IPS DF 19.7 (cell line): Measurements from ENCODE around the gene DOCK8.
A peak's percentile ranks its signal among the peaks of the same experiment; 100 is the strongest.
"Not testable (repeated sequence)": the region's sequence is repeated elsewhere in the genome, so short reads cannot be mapped to it uniquely, and the experiment has no call there.

Experiments used
- DNase-seq: peaks from one replicate; pipeline ENCODE4 v3.0.0-alpha.2; 2013; ENCODE audit warnings: low read depth, low spot score

DOCK8 gene

DNA sequence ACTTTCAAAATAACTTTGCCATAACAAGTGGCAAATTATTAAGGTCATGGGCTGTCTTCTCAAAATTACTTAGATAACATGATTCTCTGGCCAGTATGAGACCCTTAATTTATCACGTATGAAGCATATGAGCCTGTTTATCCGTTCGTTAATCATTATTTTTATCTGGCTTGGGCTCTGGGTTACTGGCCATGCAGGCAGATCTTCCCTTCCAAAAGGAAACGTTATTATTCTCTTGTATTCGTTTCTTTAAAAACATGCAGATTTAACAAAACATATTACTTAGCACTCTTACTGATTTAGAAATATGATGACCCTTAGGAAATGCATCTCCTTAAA lies 148.6 kb downstream of the DOCK8 start:
- DNase-seq: no peak

DNA sequence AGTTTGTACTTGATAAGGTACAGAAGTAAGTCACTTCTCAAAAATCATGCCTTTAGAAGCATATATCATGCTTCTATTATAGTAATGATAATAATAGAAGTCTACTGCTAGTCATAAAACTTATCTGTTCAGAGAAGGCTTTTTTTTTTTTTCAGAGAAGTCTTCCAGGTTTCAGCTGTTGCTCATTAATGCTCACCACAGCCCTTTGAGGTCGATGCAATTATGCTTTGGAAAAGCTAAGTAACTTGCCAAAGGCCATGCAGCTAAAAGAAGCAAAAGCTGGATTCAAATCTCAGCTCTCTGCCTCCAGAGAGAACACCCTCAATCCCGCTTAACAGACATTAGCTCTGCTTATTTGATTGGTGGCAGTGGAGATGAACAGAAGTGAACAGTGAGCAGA lies 150.8 kb downstream of the DOCK8 start:
- DNase-seq: no peak

DNA sequence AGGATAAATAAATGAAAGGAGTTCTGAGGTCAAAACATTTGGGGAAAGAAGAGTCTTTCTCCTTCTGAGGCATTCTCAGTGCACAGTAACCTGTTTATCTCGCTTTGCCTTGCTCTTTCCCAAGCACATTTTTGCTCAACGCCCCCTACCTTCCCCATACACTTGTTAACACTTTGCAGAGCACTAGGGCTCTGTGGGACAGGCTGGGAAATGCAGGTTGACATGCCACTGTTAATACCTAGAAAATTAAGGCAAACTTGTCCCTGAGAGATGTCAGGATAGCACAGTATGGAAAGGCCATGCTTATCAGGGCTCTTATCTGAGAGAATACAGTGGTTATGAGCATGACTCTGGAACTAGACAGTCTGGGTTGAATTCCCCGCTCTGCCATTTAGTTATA lies 152.0 kb downstream of the DOCK8 start:
- DNase-seq: no peak

DNA sequence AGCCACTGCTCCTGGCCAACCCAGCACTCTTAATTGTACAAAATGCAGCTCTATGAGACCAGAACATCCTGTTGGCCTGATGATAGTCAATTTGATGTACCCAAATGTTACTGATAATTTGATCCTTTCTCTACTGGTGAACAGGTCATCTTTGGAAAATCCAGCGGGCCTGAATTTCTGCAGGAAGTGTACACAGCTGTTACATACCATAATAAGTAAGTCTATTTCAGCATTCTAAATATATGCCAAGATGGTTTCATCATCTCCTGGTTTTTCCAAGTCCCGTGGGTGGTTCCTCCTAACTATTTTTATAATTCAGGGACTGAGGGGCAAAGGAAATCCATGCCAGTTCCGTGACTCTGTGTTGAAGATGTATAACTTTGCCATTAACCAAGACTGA lies 155.4 kb downstream of the DOCK8 start:
- DNase-seq: no peak

DNA sequence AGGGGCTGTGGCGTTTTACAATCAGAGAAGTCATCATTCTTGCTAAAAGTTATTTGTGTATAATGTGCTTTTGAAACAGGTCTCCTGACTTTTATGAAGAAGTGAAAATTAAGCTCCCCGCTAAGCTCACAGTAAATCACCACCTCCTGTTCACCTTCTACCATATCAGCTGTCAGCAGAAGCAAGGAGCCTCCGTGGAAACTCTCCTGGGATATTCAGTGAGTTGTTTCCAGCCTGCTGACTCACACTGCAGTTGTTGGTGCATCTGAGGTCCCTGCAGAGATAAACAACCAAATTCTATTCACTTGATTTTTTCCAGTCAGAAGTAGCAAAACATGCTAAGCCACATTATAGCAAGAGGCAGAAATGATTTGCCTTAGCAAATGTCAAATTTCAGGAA lies 156.7 kb downstream of the DOCK8 start:
- no peak for DNase-seq

DNA sequence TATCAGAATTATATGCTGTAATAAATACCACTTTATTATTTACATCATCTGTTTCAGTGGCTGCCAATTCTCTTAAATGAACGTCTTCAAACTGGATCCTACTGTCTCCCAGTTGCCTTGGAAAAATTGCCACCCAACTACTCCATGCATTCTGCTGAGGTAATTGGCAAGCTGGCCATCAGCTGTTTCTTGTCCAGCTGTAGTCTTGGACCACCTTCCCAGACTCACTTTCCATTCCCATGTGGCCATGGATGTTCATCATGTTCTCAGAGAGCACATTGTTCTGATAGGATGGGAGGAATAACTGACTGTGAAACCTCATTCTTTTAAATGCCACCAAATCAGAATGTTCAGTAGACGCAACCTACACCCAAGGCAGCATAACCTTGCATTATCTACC lies 157.5 kb downstream of the DOCK8 start:
- DNase-seq: no peak

DNA sequence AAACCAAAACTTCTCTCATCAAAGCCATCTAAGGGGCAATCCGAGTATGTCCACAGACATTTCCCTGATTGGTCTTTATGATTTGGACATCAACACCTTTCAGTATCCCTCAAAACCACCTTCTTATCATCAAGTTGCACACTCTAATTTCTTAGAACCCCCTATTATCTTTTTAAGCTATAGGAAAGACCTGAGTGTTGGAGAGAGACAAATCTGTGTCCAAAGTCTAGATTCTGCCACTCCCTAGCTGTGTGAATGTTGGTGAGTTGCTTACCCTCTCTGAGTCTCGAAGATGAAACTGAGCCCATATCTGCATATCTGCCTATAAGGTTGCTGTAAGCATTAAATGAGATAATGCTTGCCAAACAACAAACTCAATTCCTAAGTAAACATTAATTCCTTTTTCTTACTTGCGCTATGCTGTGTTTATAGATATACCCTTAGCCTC lies 159.1 kb downstream of the DOCK8 start:
- no peak for DNase-seq

DNA sequence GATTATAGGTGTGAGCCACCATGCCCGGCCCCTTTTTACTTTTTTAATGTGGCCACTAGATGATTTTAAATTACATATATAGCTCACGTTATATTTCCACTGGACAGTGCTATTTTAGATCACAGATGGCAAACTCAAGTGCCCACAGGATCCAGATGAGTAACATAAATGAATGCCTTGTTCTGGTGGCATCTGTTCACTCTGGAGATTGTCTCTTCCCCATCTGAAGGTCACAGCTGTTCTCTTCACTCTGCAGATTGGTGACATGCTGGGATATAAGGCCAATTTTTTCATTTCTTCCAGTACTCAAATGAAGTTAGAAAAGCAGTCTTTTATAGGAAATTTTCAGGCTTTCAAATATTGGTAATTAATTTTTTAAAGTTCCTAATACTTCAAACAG lies 160.1 kb downstream of the DOCK8 start:
- no peak for DNase-seq

DNA sequence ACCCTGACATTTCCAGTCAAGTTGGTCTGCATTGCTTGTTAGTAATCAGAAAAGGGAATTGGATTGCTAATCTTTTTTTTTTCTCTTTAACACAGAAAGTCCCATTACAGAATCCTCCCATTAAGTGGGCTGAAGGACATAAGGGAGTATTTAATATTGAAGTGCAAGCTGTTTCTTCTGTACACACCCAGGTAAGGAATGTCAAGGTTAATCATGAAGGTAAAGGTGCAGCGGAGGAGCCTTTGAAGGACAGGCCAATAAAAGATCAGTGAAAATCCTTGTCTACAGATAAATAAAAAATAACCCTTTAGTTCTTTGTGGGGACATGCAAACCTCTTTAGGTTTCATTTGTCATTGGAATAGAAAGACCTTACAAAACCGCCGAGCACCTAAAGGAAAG lies 161.4 kb downstream of the DOCK8 start:
- no peak for DNase-seq

DNA sequence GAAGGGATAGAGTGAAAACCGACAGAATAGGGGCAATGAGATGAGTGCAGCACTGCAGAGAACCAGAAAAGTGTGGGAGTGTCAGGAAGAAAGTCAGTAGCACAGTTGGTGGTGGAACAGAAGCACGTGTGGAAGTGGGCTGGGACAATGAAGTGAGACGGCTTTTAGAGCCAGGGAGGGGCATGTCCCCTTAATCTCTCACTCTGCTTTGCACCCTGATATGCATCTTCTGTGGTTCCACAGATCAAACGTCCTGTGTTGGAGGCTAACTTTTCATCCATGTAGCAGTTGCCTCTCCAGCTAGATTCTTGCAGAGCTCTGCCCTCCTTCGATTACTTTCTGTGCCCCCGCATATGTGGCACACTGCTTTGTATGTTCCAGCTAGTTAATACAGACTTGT lies 163.6 kb downstream of the DOCK8 start:
- DNase-seq: no peak

DNA sequence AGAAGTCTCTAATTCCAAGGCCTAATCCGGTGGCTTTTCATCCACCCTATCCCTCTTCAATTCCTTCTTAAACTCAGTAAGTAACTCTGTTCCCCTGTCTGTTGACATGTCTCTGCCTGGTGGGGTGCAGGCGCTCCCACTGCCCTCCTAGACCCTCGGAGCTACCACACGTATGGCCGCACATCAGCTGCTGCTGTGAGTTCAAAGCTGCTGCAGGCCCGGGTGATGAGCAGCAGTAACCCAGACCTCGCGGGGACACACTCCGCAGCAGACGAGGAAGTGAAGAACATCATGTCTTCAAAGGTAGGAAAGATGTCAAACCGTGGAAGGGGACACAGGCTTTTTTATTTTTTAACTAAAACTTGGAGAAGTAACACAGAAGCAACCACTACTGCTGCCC lies 167.7 kb downstream of the DOCK8 start:
- DNase-seq: no peak

DNA sequence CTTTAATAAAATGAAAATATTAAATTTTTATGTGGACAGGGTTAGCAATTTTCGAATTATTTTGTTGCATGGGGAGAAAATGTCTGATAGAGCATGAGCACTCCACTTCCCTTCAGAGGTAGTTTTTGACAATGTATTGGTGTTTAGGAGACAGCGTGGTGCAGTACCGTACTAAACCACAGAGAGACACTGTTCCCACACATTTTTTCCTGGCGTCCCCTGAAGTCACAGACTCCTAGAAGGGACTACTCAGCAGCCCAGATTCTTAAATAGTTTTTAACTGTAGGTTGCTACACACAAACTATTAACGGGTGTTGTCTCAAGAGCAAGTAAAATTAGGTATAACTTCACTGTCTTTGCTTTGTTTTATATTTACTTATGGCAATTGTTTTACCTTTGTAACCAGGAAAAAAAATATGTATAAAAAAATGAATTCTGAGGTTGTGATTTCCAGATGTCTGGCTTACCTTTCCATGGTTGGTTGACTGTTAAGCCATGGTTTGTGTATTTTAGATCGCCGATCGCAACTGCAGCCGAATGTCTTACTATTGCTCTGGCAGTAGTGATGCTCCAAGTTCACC lies 171.2 kb downstream of the DOCK8 start:
- peak; percentile 40 for DNase-seq

DNA sequence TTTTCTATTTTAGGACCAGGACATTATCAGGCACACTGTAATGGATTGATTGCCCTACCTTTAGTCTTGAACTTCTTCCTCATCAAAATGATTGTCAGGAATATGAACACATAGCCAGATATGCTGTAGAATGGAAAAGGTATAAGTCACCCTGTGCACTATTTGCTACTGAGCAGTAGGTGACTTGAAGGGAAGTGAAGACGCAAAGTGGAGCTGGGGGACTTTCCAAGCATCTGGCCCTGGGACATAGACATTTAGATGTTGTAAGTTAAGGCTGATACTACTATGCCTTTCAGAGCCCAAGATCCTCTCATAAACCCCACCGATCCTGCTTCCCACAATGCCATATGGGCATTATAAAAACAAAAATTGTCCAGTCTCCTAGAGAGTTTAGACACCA lies 174.5 kb downstream of the DOCK8 start:
- DNase-seq: no peak

DNA sequence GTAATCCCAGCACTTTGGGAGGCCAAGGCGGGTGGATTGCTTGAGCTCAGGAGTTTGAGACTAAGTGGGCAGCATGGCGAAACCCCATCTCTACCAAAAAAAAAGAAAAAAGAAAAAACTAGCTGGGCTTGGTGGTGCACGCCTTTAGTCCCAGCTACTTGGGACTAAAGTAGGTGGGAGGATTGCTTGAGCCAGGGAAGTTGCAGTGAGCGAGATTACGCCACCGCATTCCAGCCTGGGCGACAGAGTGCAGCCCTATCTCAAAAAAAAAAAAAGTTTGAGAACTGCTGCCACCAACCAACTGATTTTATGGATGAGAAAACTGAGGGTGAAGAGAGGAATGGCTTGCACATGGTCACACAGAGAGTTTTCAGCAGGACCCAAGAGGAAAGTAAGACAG lies 175.1 kb downstream of the DOCK8 start:
- DNase-seq: no peak

DNA sequence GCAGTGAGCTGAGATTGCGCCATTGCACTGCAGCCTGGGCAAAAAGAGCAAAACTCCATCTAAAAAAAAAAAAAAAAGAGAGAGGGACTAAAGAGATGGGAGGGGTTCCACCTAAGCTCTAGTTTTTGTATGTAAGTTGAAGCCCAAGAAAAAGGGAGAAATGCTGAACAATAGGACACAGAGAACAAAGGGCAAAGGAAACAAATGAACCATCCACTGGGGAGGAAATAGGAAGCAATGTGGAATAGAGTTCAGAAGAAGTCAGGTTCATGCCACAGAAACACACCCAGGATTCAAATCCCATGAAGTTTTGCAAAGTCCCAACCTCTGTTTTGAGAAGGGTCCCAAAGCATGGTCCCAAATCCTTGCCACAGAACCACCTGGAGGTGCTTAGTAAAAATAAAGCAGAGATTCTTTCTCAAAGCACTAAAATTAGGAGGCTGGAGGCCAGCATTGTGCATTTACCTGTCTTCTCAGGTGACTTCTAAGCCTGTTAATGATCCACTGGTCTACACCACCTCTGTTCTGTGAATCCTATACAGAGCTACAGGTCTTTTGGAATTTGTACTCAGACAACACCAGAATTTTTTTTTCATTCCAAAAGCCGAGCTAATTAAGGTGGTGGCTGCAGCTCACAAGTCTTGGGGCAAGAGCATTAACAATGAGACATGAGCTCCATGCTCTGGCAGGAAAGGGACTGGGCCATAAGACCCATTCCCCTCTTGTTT lies 177.6 kb downstream of the DOCK8 start:
- no peak for DNase-seq

DNA sequence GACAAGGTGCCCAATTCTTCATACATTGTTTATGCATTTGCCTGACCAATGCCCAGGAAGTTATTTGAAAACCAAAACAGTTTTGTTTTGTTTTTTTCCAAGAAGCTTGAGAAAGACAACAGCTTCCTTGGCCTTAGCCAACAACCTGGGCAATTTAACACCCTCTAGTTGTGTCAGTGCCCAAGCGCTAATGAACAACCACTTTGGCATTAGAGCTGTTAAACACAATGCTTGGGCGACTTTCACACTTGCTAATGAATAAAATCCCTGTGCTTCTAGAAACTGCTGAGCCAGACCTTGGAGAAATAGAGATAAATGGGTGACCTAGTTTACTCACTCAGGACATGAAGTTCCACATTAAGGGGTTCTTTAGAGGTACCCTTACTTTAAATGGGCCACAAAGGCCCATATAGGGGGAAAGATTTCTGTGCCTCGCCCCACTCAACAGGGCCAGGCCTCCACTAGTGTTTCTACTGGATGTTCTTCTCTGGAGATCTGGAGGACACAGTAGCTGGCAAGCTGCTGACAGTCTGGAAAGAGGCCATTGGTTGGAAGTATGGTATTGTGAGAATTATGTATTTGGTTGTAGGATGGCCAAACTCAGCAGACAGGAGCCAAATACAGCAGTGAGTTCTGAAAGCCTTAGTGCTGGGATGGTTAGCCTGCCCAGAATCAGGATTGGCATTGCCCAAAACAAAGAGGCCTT lies 179.8 kb downstream of the DOCK8 start:
- DNase-seq: no peak

DNA sequence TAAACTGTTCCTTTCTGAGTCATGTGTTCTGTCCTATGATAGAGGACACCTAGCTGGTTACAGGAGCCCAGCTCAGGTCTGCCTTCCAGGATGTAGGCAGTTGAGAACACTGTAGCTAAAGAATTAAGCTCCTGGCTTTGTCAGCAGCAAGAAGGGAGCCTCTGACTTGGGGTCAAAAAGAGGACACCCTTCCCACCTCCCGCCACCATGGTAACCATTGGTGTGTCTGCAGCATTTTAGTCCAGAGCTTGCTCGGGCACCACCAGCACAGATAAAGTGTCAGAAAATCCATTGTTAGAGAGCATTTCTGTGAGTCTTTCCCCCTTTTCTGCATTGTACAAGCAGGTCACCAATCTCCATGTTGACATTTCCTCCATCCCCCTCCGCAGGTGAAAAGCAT lies 181.7 kb downstream of the DOCK8 start:
- no peak for DNase-seq

DNA sequence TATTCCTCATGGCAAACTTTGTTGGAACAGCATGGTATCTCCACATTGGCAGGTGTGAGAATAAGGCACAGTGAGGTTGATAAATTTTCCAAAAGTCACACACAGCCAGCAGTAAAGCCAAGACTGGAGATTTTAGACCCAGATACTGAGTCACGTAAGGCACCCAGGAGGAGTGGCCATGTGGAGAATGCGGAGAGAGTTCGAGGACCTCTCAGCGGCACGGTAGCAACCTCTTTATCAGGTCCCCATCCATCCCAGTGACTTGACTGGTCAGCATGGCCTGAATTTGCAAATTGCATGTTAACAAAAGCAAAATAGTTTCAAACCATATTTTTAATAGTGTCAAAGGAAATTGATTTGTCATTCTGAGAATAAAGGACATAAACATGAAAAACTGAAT lies 183.4 kb downstream of the DOCK8 start:
- no peak for DNase-seq

DNA sequence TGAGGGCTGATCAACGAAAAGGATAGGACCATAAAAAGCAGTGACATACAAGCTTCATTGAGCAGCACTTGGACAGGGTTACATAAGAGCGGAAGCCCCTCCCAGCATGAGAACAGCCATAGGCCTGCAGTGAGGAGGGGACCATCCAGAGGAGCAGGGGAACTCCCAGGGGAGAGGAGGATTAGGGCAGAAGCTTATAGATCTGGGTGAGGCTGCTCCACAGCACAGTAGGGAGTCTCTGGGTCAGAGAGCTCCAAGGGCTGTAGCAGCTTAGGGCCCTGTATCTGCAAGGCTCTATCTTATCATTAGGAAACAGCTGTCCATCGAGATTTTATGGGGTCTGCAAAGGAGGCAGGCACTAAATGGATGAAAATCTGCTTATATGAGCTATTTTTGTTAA lies 186.6 kb downstream of the DOCK8 start:
- no peak for DNase-seq

DNA sequence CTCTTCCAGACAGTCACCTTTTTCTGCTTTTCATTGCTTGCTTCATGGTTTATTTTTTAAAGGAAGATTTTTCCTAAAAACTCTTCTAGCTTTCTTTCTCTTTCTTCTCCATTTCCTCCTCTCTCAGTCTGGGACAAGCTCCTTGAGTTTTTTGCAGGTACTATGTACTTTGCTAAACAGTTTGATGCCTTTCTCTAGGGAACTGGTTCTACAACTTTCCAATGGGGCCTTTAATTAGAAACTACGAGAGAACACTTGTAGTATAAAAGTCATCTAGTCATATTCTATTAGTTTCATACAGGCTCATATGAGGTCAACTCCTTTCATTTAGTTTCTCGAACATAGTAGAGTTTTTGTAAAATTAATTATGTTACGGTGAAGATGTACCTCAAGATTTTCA lies 189.6 kb downstream of the DOCK8 start:
- no peak for DNase-seq

DNA sequence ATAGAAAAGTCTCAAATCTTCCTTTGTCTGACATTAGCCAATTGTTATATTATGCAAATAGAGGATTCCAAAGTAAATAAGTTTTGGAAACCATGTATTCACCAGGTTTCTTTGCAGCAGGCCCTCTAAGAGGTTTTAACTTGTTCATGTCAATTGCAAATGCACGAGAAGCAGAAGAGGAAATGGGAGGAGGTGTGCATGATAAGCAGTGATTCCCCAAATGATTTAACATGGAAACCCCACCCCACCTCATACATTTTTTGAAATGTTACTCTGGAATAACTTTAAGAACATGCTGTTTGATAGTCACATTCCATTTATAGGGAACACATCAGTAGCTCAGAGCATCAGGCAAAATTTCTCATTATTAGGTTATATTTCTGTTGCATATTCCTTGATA lies 190.7 kb downstream of the DOCK8 start:
- DNase-seq: no peak

DNA sequence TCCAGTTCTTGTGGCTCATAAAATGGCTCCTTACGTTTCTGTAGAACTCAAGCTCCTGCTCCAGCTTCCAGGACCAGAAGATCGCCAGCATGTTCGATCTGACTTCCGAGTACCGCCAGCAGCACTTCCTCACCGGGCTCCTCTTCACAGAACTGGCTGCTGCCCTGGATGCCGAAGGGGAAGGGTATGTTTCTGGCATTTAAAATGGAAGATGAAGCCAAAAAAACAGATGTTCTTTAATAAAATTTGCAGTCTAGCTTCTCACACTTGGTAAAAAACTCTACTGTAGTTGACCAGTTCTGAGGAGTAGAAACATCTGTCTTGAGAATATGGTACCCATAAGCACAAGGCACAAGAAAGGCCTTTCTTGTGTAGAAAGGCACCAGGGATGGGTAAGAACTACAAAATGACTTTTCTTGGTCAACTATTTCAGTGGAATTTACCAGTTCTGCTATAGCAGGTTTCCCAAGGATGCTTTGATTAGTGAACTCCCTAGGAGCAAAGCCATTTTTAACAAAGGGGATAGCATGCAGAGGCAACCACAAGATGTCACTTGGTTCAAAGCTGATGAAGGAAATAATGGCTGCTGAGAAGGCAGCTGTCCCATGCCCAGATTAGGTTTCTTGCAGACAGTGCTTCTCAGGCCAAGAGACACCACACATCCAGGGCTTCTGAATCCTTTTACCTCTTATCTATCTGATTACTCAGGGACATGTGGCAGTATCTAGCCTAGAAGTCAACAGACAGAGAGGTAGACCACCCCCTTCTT lies 192.4 kb downstream of the DOCK8 start:
- DNase-seq: no peak

DNA sequence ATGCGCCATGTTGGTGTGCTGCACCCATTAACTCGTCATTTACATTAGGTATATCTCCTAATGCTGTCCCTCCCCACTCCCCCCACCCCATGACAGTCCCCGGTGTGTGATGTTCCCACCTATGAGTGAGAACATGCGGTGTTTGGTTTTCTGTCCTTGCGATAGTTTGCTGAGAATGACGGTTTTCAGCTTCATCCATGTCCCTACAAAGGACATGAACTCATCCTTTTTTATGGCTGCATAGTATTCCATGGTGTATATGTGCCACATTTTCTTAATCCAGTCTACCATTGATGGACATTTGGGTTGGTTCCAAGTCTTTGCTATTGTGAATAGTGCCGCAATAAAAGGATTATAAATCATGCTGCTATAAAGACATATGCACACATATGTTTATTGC lies 195.0 kb downstream of the DOCK8 start:
- DNase-seq: not testable (repeated sequence)
